NB4 (cell line): ENCODE data around the gene ASGR1.

Experiments used
- MYC ChIP-seq: IDR thresholded peaks from 2 replicates; pipeline ENCODE4 v1.6.1; 2011; ENCODE audit warnings: low read depth, low read length
- POLR2A ChIP-seq: IDR thresholded peaks from 2 replicates; pipeline ENCODE4 v1.6.1; 2011; ENCODE audit warnings: mild to moderate bottlenecking; ENCODE audit not compliant: insufficient read length; ENCODE audit errors: extremely low read depth
- TF ChIP-seq, protein P1 (sequence below): IDR thresholded peaks from one replicate; pipeline ENCODE4 v1.5.1; 2012; ENCODE audit warnings: low read depth, low read length
- TF ChIP-seq, protein P2 (sequence below): IDR thresholded peaks from 2 replicates; pipeline ENCODE4 v1.6.1; 2011; ENCODE audit warnings: low read depth, low read length

DNA sequence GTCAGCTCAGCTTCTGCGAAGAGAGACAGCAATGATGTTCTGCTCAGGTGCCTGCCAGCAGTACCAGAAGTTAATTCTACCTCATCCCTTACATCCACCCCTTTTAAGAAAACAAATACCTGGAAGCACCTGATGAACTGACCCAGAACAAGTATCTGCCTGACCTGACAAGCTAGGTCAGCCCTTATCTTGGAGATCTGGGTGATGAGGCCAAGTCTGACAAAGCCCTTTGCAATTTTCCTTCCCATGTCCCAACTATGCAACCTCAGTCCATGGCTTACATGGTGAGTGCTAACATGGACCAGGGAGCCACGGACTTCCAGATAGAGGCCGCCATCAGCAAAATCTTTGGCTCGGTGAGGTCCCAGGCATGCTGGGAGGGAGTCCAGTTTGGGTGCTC is 44.2 kb upstream of the ASGR1 start:
- TF ChIP-seq POLR2A (no peak), MYC (no peak)
- TF ChIP-seq, protein P1, sequence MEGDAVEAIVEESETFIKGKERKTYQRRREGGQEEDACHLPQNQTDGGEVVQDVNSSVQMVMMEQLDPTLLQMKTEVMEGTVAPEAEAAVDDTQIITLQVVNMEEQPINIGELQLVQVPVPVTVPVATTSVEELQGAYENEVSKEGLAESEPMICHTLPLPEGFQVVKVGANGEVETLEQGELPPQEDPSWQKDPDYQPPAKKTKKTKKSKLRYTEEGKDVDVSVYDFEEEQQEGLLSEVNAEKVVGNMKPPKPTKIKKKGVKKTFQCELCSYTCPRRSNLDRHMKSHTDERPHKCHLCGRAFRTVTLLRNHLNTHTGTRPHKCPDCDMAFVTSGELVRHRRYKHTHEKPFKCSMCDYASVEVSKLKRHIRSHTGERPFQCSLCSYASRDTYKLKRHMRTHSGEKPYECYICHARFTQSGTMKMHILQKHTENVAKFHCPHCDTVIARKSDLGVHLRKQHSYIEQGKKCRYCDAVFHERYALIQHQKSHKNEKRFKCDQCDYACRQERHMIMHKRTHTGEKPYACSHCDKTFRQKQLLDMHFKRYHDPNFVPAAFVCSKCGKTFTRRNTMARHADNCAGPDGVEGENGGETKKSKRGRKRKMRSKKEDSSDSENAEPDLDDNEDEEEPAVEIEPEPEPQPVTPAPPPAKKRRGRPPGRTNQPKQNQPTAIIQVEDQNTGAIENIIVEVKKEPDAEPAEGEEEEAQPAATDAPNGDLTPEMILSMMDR: no peak
- TF ChIP-seq, protein P2, sequence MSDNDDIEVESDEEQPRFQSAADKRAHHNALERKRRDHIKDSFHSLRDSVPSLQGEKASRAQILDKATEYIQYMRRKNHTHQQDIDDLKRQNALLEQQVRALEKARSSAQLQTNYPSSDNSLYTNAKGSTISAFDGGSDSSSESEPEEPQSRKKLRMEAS: no peak
